ENCODE results near the gene PRKCB.

DNA sequence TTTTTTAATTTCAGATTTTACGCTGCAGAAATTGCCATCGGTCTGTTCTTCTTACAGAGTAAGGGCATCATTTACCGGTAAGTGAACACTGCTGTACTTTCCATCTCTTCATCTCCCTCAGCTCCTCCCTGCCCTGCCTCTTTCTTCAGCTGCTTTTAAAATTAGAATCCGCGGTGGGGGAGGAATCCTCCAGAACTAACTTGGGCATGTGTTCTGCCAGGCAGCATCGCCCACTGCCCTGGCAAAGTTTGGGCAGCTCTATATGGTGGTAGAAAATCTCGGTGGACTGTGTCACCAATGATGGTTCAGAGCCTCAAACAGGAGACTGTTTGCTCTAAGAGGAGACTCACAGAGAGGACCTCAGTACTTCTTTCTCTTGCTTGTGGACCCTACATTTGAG is 338.7 kb downstream of the PRKCB start:
- TF ChIP-seq POLR2A (IDR thresholded peaks at IDR 0.05; ENCODE audit: low read length) (no peak), JUN (IDR thresholded peaks at IDR 0.05) (no peak), POLR2AphosphoS2 (conservative IDR thresholded peaks at IDR 0.05; ENCODE audit: low read length) (no peak), EP300 (IDR thresholded peaks at IDR 0.05) (no peak), CHD2 (IDR thresholded peaks at IDR 0.05; ENCODE audit: low read length, partially characterized antibody) (no peak)
- TF ChIP-seq, protein P1, sequence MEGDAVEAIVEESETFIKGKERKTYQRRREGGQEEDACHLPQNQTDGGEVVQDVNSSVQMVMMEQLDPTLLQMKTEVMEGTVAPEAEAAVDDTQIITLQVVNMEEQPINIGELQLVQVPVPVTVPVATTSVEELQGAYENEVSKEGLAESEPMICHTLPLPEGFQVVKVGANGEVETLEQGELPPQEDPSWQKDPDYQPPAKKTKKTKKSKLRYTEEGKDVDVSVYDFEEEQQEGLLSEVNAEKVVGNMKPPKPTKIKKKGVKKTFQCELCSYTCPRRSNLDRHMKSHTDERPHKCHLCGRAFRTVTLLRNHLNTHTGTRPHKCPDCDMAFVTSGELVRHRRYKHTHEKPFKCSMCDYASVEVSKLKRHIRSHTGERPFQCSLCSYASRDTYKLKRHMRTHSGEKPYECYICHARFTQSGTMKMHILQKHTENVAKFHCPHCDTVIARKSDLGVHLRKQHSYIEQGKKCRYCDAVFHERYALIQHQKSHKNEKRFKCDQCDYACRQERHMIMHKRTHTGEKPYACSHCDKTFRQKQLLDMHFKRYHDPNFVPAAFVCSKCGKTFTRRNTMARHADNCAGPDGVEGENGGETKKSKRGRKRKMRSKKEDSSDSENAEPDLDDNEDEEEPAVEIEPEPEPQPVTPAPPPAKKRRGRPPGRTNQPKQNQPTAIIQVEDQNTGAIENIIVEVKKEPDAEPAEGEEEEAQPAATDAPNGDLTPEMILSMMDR (IDR thresholded peaks at IDR 0.05), result no peak
- TF ChIP-seq, protein P2, sequence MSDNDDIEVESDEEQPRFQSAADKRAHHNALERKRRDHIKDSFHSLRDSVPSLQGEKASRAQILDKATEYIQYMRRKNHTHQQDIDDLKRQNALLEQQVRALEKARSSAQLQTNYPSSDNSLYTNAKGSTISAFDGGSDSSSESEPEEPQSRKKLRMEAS (IDR thresholded peaks at IDR 0.05), result no peak
- TF ChIP-seq, protein P3, sequence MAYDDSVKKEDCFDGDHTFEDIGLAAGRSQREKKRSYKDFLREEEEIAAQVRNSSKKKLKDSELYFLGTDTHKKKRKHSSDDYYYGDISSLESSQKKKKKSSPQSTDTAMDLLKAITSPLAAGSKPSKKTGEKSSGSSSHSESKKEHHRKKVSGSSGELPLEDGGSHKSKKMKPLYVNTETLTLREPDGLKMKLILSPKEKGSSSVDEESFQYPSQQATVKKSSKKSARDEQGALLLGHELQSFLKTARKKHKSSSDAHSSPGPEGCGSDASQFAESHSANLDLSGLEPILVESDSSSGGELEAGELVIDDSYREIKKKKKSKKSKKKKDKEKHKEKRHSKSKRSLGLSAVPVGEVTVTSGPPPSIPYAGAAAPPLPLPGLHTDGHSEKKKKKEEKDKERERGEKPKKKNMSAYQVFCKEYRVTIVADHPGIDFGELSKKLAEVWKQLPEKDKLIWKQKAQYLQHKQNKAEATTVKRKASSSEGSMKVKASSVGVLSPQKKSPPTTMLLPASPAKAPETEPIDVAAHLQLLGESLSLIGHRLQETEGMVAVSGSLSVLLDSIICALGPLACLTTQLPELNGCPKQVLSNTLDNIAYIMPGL (CRISPR knock-in tag; IDR thresholded peaks at IDR 0.05; ENCODE audit: borderline replicate concordance), result no peak

Data from A549 (cell line).